ENCODE results near the gene PDIK1L. TPM values are rescaled to one million over a fixed set of nuclear protein-coding genes. Genes with fewer than 3 reads are reported as not detected.

PDIK1L gene
- total and polyA plus RNA-seq, 9 of the 15 experiments (the other 6 are each of a cell fraction or from before 2014, with no cell fraction given) = 12.8 to 30.2 (median 21.5) TPM

GRCh38 chr1:26169669-26170471 is 58.2 kb downstream of the PDIK1L start, which contains the start of gene ZNF593 (continued):
- peak; percentile 89; the same call in 1 of the 2 replicates for TF ChIP-seq ZBTB9 (CRISPR knock-in tag; IDR thresholded peaks at IDR 0.05)
- TF ChIP-seq UBTF (IDR thresholded peaks at IDR 0.05; ENCODE audit: borderline replicate concordance in 1 of 2, low read depth in 2 of 2, low read length in 2 of 2) = peak in 1 of 2 experiments; percentile 24; a peak in 1 of 4 replicates
- TF ChIP-seq TARDBP (IDR thresholded peaks at IDR 0.05) = peak; percentile 94
- peak; percentile 76; the same call in 1 of the 2 replicates for TF ChIP-seq ZKSCAN1 (IDR thresholded peaks at IDR 0.05; ENCODE audit: low read depth, low read length)
- TF ChIP-seq MBD2 (IDR thresholded peaks at IDR 0.05; ENCODE audit: borderline replicate concordance, low read depth) = peak; percentile 80; the same call in 1 of the 2 replicates
- no peak for TF ChIP-seq ZFP1 (CRISPR knock-in tag; IDR thresholded peaks at IDR 0.05)
- peak; percentile 100 for TF ChIP-seq ATF2 (CRISPR knock-in tag; IDR thresholded peaks at IDR 0.05)
- no peak for TF ChIP-seq PRMT5 (CRISPR knock-in tag; IDR thresholded peaks at IDR 0.05)
- TF ChIP-seq, protein P1, sequence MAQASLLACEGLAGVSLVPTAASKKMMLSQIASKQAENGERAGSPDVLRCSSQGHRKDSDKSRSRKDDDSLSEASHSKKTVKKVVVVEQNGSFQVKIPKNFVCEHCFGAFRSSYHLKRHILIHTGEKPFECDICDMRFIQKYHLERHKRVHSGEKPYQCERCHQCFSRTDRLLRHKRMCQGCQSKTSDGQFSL (CRISPR knock-in tag; IDR thresholded peaks at IDR 0.05) = no peak
- TF ChIP-seq, protein P1 (tag; IDR thresholded peaks at IDR 0.05) = no peak
- TF ChIP-seq MYBL2 (IDR thresholded peaks at IDR 0.05; ENCODE audit: low read depth) = no peak
- no peak for TF ChIP-seq MYBL2 (CRISPR knock-in tag; IDR thresholded peaks at IDR 0.05; ENCODE audit: borderline replicate concordance)
- peak; percentile 65 for TF ChIP-seq NEUROD1 (IDR thresholded peaks at IDR 0.05; ENCODE audit: borderline replicate concordance, low read depth, low read length, partially characterized antibody)
- TF ChIP-seq, protein P2, sequence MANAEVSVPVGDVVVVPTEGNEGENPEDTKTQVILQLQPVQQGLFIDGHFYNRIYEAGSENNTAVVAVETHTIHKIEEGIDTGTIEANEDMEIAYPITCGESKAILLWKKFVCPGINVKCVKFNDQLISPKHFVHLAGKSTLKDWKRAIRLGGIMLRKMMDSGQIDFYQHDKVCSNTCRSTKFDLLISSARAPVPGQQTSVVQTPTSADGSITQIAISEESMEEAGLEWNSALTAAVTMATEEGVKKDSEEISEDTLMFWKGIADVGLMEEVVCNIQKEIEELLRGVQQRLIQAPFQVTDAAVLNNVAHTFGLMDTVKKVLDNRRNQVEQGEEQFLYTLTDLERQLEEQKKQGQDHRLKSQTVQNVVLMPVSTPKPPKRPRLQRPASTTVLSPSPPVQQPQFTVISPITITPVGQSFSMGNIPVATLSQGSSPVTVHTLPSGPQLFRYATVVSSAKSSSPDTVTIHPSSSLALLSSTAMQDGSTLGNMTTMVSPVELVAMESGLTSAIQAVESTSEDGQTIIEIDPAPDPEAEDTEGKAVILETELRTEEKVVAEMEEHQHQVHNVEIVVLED (CRISPR knock-in tag; IDR thresholded peaks at IDR 0.05) = peak; percentile 72
- TF ChIP-seq KDM4B (IDR thresholded peaks at IDR 0.05; ENCODE audit: borderline replicate concordance in 2 of 2, low read depth in 1 of 2) = peak in 1 of 2 experiments; percentile 84; a peak in 1 of 4 replicates
- TF ChIP-seq ZNF444 (CRISPR knock-in tag; IDR thresholded peaks at IDR 0.05) = no peak
